D341Med (cell line): ENCODE measurements around the gene CCDC136.

ENCODE experiments used
- DNase-seq: peaks from one replicate; pipeline ENCODE4 v3.0.0; 2012; ENCODE audit warnings: low spot score

The CCDC136 gene

DNA sequence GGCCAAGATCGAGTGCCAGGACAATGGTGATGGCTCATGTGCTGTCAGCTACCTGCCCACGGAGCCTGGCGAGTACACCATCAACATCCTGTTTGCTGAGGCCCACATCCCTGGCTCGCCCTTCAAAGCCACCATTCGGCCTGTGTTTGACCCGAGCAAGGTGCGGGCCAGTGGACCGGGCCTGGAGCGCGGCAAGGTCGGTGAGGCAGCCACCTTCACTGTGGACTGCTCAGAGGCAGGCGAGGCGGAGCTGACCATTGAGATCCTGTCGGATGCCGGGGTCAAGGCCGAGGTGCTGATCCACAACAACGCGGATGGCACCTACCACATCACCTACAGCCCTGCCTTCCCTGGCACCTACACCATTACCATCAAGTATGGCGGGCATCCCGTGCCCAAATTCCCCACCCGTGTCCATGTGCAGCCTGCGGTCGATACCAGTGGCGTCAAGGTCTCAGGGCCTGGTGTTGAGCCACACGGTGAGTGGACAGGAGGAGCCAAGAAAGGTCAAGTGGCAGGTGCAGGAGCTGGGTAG lies 53.1 kb downstream of the CCDC136 start:
- no peak for DNase-seq

DNA sequence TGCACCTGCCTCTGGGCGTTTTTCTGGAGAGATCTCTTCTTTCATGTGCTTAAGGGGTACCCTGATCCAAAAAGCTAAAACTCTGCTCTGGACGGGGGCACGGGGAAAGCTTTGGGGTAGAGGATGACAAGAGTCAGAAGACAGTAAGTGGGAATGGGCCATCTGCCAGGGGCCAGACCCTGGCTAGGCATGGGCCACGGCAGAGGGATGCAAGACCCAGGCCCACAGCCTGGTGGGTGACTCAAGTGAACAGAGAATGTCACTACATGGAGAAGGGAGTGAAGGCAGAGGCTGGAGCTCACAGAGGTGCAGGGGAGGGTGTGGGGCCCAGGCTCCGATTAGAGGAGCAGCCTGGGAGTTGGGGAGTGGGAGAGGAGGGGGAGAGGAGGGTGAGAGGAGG lies 53.7 kb downstream of the CCDC136 start:
- no peak for DNase-seq

DNA sequence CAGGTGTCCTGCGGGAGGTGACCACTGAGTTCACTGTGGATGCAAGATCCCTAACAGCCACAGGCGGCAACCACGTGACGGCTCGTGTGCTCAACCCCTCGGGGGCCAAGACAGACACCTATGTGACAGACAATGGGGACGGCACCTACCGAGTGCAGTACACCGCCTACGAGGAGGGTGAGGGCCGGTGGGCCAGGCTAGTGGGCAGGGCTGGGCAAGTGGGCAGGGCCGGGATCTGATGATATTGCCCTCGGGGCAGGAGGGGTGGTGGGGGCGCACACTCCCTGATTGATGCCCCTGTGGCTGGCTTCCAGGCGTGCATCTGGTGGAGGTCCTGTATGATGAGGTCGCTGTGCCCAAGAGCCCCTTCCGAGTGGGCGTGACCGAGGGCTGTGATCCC lies 54.2 kb downstream of the CCDC136 start:
- no peak for DNase-seq

DNA sequence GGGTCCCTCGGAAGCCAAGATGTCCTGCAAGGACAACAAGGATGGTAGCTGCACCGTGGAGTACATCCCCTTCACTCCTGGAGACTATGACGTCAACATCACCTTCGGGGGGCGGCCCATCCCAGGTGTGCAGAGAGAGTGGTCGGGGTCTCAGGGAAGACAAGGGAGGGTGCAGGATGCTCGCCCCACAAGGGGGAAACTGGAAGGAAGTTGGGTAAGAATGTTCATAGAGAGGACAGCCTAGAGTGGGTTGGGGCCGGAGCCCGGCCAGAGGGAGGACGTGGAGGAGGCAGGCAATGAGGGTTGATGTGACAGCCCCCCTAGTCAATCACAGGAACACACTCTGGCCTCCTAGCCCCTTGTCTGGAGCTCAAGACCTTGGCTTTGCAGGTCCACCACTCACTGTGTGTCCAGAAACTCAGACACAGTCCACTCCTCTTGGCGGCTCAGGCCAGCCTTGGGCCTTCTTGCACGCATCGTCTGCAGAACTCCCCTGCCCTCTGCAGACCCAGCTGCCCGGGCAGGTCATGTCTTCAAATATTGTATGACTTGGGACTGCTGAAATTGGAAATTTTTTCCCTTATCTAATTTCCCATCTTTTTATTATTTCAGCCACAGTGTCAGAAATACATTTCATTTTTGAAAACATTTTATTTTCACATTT lies 55.1 kb downstream of the CCDC136 start:
- no peak for DNase-seq

DNA sequence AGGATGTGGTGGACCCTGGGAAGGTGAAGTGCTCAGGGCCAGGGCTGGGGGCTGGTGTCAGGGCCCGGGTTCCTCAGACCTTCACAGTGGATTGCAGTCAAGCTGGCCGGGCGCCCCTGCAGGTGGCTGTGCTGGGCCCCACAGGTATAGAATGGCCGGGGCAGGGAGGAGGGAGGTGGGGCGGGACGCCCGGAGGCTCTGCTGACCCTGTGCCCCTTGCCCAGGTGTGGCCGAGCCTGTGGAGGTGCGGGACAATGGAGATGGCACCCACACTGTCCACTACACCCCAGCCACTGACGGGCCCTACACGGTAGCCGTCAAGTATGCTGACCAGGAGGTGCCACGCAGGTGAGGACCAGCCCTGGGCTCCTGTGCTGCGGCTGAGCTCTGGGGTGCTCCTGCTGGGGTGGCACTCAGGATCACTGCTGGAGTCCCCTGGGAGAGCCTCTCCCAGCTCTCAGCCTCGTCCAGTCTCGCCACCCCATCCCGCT lies 56.0 kb downstream of the CCDC136 start:
- no peak for DNase-seq

DNA sequence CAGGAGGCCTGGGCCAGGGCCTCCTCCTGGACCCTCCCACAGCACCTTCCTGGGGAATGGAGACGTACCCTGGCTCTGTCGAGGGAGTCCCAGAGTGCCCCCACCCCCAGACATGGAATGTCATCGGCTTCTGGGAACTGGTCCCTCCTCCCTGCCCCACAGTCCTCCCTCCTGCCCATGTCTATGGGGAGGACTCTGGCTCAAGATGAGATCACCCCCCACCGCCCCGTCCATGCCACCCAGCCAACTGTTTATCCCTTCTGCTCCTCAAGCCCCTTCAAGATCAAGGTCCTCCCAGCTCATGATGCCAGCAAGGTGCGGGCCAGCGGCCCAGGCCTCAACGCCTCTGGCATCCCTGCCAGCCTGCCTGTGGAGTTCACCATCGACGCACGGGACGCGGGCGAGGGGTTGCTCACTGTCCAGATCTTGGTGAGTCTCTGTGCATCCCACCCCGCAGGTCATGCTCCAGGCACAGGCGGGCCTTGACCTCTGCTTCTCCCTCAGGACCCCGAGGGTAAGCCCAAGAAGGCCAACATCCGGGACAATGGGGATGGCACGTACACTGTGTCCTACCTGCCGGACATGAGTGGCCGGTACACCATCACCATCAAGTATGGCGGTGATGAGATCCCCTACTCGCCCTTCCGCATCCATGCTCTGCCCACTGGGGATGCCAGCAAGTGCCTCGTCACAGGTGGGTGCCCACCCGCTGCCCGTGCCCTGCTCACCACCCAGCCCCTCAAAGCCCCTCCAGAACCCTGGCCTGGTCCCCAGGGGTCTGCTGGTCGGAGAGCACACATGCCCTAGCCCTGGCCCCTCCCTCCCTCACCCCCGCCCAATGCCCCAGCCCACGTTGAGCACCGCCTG lies 56.8 kb downstream of the CCDC136 start:
- no peak for DNase-seq

DNA sequence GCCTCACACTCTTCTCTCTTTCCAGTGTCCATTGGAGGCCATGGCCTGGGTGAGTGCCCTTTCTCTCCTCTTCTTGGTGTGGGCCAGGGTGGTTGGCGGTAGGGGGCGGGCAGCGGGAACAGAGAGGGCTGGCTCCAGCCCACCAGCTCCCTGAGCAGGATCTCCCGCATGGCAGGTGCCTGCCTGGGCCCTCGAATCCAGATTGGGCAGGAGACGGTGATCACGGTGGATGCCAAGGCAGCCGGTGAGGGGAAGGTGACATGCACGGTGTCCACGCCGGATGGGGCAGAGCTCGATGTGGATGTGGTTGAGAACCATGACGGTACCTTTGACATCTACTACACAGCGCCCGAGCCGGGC lies 57.4 kb downstream of the CCDC136 start:
- no peak for DNase-seq

DNA sequence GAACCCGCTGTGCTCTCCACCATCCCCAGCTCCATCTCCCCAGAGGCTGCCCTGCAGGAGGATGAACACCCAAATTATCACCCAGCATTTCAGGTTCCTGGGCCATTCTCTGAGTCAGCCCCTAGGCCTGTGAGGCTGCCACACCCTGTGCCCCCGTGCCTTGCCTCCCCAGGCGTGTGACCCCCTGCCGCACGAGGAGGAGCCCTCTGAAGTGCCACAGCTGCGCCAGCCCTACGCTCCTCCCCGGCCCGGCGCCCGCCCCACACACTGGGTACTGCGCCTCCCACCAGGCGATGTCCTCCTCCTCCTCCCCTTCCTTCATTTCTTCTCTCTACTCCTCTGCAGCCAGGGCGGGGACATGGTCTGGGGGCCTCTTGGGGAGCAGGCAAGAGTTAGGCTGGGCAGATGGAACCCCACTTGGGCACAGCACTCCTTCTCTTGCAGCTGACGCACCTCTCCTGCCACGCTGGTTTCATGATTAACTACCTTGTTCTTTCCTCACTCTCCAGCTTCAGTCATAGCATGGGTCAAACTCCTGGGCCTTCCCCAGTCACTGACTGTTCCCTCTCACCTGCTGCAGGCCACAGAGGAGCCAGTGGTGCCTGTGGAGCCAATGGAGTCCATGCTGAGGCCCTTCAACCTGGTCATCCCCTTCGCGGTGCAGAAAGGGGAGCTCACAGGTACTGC lies 58.2 kb downstream of the CCDC136 start:
- no peak for DNase-seq

DNA sequence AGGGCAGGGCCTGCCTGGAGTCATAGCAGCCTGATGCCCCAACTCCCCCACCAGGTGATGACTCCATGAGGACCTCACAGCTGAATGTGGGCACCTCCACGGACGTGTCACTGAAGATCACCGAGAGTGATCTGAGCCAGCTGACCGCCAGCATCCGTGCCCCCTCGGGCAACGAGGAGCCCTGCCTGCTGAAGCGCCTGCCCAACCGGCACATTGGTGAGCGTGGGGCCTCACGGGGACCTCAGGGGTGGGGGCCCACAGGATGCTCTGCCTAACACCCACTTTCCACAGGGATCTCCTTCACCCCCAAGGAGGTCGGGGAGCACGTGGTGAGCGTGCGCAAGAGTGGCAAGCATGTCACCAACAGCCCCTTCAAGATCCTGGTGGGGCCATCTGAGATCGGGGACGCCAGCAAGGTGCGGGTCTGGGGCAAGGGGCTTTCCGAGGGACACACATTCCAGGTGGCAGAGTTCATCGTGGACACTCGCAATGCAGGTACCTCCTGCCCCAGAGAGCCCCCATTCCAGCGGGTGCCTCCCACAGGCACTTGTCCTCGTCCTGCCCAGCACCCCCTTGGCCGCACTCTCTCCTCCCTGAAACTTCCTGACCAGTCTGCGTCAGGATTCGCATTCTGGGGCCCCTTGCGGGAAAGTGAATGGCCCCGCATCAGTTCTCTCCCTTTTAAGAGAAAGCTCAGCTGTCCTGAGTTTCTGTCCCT lies 60.9 kb downstream of the CCDC136 start:
- DNase-seq = no peak

DNA sequence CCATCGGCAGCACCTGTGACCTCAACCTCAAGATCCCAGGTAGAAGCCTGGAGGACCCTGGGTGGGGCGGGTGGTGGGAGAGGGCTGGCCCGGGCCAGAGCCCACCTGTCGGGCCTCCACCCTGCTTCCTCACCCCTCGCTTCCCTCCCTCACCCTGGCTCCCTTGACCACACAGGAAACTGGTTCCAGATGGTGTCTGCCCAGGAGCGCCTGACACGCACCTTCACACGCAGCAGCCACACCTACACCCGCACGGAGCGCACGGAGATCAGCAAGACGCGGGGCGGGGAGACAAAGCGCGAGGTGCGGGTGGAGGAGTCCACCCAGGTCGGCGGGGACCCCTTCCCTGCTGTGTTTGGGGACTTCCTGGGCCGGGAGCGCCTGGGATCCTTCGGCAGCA lies 62.0 kb downstream of the CCDC136 start:
- DNase-seq = no peak

DNA sequence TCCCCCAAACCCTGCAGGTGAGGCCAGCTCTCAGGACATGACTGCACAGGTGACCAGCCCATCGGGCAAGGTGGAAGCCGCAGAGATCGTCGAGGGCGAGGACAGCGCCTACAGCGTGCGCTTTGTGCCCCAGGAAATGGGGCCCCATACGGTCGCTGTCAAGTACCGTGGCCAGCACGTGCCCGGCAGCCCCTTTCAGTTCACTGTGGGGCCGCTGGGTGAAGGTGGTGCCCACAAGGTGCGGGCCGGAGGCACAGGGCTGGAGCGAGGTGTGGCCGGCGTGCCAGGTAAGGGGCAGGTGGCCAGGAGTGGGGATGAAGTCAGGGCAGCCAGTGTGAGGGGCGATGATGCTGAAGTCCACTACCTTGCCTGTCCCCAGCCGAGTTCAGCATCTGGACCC lies 62.6 kb downstream of the CCDC136 start:
- no peak for DNase-seq

DNA sequence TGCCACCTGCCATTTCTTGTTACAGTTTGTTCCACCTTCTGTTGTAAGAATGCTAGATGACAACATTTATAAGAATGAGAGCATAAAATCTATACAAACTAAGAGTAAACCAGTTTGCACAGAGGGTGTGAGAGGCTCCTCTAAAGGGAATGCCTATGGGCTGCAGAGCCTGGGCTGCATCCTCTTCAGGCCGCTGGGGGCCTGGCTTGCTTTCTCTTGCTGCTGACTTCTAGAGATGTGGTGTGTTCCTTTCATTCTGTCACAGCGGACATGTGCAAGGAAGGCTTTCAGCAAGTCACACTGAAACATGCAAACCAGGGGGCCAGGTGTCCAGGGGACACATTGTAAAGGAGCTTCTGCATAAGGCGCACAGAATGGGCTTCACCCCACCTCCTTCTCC lies 63.8 kb downstream of the CCDC136 start:
- no peak for DNase-seq

DNA sequence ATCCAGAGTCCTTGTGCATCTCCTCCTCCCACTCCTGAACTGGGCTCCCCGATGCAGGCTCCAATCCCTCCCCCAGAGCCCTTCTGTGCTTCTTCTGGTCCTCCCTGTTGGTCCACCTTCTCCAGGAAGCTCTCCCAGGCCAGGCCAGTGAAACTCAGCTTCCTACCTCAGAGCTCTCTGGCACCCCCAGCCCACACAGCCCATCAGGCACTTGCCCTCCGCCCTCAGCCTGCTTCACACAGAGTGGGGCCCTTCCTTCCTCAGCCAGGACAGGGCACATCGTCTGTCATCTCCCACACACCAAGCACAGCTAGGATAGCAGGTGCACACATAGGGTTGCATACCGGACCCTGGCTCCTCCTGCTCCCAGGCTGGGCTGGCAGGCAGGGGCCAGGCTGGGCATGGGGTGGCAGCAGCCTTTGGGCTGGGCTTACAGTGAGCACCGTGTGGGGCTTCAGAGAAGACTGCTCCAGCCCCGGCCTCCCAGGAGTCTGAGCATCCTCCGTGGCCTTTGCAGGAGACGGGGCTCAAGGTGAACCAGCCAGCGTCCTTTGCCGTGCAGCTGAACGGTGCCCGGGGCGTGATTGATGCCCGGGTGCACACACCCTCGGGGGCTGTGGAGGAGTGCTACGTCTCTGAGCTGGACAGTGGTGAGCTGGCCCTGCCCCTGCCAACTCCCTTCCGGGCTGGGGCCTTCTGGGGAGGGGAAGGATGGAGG lies 64.4 kb downstream of the CCDC136 start:
- DNase-seq = no peak

DNA sequence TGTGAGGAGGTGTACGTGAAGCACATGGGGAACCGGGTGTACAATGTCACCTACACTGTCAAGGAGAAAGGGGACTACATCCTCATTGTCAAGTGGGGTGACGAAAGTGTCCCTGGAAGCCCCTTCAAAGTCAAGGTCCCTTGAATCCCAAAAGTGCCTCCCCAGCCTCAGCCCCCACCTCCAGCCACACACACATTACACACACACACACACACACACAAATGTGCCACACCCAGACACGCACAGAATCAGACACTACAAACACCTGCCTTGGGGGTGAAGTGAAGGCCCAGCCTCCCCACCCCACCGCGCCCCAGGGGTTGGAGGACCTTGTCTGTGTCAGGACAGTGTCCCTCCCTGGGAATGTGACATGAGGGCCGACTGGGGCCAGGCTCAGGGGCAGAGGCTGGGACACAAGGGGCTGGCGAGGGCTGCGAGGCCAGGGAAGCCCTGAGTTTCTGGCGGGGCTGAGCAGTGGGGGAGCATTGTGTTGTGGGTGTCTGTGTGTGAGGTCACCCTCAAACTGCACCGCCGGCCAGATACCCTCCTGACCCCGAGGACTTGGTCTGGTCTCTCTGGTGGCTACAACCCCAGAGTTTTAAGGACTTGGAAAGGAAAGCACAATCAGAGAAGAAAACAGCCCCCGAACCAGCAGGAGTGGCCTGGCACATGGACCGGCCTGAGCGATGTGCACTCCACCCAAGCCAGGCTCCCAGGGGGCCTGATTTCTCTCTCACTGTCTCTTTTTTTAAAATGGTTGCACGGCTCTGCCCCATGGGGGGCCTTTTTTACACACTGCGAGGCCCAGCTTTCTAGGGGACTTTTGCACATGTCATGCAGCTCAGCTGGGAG lies 66.8 kb downstream of the CCDC136 start:
- no peak for DNase-seq

DNA sequence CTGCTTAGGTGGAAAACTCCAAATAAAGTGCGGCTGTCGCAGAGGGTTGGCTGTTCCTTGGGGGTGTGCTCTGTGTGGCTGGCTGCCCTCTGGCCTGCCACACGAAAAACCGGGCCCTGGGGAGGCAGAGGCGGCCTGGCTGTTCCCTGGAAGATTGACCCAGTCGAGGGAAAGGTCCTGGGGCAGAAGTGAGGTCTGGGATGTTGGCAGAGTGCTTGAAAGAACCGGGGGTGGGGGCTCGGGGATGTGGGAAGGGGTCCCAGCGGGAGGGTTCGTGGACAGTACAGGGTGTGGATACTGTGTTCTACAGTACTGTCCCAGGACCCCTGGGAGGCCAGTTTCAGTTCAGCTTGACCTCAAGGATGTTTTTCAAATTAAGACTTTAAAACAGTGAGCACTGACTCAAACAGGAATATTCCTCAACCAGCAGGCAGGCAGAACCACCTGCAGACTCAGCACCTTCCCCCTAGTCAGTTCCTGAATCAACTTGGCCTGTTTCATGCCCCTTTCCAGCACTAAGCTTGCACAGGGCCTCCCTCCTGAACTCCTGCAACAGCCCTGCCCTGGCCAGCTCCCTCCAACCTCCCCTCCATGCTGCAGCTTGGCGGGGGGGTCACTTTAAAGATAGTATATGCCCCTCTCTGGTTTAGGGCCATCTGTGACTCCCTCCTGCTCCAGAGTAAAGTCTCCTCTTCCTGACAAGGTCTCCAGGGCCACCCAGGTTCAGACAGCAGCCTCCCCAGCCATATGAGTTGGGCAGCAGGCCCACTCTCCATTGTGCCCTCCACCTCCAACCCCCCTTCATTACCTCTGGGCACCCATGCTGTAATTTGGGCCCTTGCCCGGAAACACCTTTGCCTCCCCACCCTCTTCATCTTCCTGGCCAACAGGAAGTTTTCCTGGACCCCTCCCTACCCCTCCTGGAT lies 67.7 kb downstream of the CCDC136 start:
- no peak for DNase-seq

DNA sequence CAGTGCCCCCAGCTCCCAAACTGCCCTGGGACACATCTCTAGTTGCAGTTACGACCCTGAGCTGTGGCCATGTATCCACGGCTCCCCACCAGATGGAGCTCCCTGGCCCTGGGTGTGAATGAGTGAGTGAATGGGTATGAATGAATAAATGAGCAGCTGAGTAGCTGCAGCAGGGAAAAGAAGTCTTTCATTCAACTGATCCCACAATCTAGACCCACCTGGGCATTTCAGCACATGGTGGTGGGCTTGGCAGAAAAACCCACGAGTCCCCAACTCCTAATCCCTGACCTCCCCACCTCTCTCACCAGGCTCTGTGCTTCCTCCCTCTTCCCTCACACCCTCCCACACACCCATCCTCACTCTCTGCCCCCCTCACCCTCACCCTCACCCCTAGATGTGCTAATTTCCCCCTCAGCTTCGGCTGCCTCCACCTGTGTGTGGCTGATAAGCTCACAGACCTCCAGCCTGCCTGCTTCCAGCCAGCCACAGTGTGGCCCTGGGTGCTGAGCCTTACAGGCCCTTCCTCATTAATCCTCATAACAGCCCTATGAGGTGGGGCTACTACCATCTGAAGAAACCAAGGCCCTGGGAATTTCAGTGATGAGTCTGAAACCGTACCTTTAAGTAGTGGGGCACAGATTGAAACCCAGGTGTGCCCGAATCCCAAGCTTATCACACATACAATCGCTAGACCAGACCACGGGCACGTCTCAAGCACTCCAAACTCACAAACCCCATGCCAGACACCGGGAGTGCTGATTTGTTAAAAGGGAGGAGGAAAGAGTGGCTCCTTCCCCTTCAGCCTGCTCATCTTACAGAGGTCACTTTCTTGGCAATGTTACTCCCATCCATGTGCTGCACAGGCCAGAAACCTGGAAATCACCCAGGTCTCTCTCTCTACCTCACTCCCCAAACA lies 68.6 kb downstream of the CCDC136 start:
- no peak for DNase-seq

DNA sequence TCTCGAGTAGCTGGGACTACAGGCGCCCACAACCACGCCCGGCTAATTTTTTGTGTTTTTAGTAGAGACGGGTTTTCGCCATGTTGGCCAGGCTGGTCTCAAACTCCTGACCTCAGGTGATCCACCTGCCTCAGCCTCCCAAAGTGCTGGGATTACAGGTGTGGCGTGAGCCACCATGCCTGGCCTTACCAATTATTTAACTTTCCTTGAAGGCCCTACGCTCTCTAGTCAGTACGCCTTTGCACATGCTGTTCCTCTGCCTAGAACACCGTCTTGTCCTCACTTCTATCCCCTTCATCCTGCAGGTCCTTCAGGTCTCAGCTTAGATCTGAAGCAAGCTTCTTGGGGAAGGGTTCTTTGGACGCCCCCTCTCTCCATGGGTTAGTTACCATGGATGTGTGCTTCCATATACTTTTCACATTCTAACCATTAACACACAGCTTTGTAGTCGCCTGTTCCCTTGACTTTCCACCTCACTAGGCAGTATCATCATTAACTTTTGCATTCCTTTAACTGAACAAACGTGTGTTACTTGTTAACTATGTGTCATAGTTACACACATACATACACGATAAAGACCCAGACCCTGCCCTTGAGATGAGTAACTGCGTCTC lies 70.3 kb downstream of the CCDC136 start:
- no peak for DNase-seq
